Spleen (tissue), 7 donors: ENCODE measurements around the gene B3GNT5.

Experiments
- POLR2A ChIP-seq, 3 donors: fragments of 450-650 bp; IDR thresholded peaks; one replicate each; pipeline ENCODE4 v1.5.1; 2017; ENCODE audit warnings: antibody characterized with exemption in 3 of 3, mild to moderate bottlenecking in 1 of 3
- POLR2AphosphoS5 ChIP-seq, 3 donors: sonication (generic); formaldehyde crosslinking; IDR thresholded peaks; one replicate each; pipeline ENCODE4 v1.5.1; 2017; ENCODE audit warnings: antibody characterized with exemption in 3 of 3
- TF ChIP-seq, protein P1 (sequence below), 11 experiments: fragments of 200-600 bp in 7 of 11; fragments of 450-650 bp in 4 of 11; sonication (generic) in 4 of 11; IDR thresholded peaks in 8 of 11; conservative IDR thresholded peaks in 3 of 11; 1 replicate in 7 of 11; 2 replicates in 4 of 11; pipeline versions ENCODE4 v1.4.0 to v1.8.0; 2016 to 2021; ENCODE audit warnings: antibody characterized with exemption in 11 of 11, inconsistent platforms in 4 of 11, mild to moderate bottlenecking in 1 of 11
- donor health status: DM: no; HTN: no; CAD: no; lungs with moderate emphysema.
- donor health status: DM: no; HTN: no; CAD: no.
- donor health status: DM: no; HTN: no; CAD: no.

DNA sequence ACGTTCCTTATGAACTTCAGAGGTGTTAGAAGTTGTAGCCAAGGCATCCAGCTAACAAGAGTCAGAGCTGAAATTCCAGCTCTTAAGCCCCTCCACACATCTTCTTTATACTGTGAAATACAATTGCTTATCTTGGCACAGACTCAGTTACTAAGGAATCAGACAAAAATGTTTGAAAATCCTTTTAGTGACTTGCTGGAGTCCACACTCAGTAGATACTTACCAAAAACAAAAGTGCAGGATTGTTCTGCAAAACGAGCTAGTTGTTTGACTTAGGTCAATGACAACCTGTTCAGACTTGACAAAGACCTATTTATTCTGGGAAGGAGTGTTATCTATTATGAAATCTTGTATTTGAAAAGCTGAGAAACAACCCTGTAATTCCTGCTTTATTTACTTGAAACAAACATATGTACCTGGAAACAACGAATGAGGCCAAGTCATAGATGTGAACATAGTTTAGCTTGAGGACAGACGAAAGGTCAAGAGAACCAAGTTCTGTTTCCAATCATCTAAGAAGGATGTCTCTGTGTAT is 38.5 kb downstream of the B3GNT5 start:
- TF ChIP-seq, protein P1, sequence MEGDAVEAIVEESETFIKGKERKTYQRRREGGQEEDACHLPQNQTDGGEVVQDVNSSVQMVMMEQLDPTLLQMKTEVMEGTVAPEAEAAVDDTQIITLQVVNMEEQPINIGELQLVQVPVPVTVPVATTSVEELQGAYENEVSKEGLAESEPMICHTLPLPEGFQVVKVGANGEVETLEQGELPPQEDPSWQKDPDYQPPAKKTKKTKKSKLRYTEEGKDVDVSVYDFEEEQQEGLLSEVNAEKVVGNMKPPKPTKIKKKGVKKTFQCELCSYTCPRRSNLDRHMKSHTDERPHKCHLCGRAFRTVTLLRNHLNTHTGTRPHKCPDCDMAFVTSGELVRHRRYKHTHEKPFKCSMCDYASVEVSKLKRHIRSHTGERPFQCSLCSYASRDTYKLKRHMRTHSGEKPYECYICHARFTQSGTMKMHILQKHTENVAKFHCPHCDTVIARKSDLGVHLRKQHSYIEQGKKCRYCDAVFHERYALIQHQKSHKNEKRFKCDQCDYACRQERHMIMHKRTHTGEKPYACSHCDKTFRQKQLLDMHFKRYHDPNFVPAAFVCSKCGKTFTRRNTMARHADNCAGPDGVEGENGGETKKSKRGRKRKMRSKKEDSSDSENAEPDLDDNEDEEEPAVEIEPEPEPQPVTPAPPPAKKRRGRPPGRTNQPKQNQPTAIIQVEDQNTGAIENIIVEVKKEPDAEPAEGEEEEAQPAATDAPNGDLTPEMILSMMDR (IDR thresholded peaks at IDR 0.05 in 8 of 11, conservative IDR thresholded peaks at IDR 0.05 in 3 of 11): no peak
- TF ChIP-seq POLR2AphosphoS5 (IDR thresholded peaks at IDR 0.05) (no peak), POLR2A (IDR thresholded peaks at IDR 0.05) (no peak)
